OCI-LY3 (cell line): Measurements from ENCODE around the gene C2CD4A.

ENCODE experiments used
- H2AFZ ChIP-seq: fragments of 200-600, 300-600 bp; shearing (Covaris generic); 2 replicates; pipeline ENCODE4 v1.6.0; 2014; ENCODE audit warnings: antibody characterized with exemption, low read depth, low read length
- H3K27ac ChIP-seq: fragments of 200-600, 300-600 bp; sonication (generic); 2 replicates; pipeline ENCODE4 v1.5.1; 2014; ENCODE audit warnings: mild to moderate bottlenecking, low read length, moderate library complexity, mixed read lengths
- H3K27me3 ChIP-seq: fragments of 200-600, 300-600 bp; sonication (generic); 2 replicates; pipeline ENCODE4 v1.6.1; 2014; ENCODE audit warnings: low read depth, low read length, mixed read lengths
- H3K36me3 ChIP-seq: fragments of 200-600, 300-600 bp; sonication (generic); replicated peaks from 2 replicates; pipeline ENCODE3; 2014; ENCODE audit warnings: low read depth, low read length, mixed read lengths
- H3K4me1 ChIP-seq: fragments of 300-600, 200-600 bp; sonication (generic); 2 replicates; pipeline ENCODE4 v1.6.1; 2014; ENCODE audit warnings: low read length, mixed read lengths
- H3K4me2 ChIP-seq: fragments of 200-600, 300-600 bp; sonication (generic); 2 replicates; pipeline ENCODE4 v1.6.1; 2014; ENCODE audit warnings: low read length, mixed read lengths
- H3K4me3 ChIP-seq: fragments of 300-600, 200-600 bp; sonication (generic); 2 replicates; pipeline ENCODE4 v1.5.1; 2014; ENCODE audit warnings: antibody characterized with exemption, mild to moderate bottlenecking, low read length, moderate library complexity
- H3K79me2 ChIP-seq: fragments of 300-600, 200-600 bp; shearing (Covaris generic); 2 replicates; pipeline ENCODE4 v1.6.1; 2014; ENCODE audit warnings: mild to moderate bottlenecking, low read length, mixed read lengths
- H3K9ac ChIP-seq: fragments of 300-600, 200-600 bp; shearing (Covaris generic); 2 replicates; pipeline ENCODE4 v1.6.0; 2014; ENCODE audit warnings: mild to moderate bottlenecking, low read length, moderate library complexity
- H3K9me3 ChIP-seq: fragments of 200-600, 300-600 bp; shearing (Covaris generic); 2 replicates; pipeline ENCODE4 v1.6.1; 2014; ENCODE audit warnings: low read length, mixed read lengths; ENCODE audit not compliant: insufficient read depth
- H4K20me1 ChIP-seq: fragments of 200-600, 300-600 bp; sonication (generic); 2 replicates; pipeline ENCODE4 v1.6.1; 2016; ENCODE audit warnings: low read length, mixed read lengths; ENCODE audit not compliant: insufficient read depth
- CTCF ChIP-seq: fragments of 200-600, 300-600 bp; sonication (generic); IDR thresholded peaks from 2 replicates; pipeline ENCODE4 v1.5.1; 2014; ENCODE audit warnings: antibody characterized with exemption, low read length, low read depth
- EZH2phosphoT487 ChIP-seq: fragments of 200-600 bp; shearing (Covaris generic); IDR thresholded peaks from 2 replicates; pipeline ENCODE4 v1.6.1; 2018; ENCODE audit warnings: antibody characterized with exemption, mixed run types, low read depth

The C2CD4A gene

GRCh38 chr15:62066663-62067447 lies at the start of gene C2CD4A:
TSS of gene C2CD4A (plus strand) at chr15:62066977. CDS start at chr15:62067614, 637 bp downstream.
- H2AFZ ChIP-seq = peak within 1 kb of the TSS; percentile 48; the same call in 1 of the 2 replicates

GRCh38 chr15:62020576-62021160 lies 46.1 kb upstream of the C2CD4A start:
- TF ChIP-seq CTCF (no peak), EZH2phosphoT487 (no peak)
- peaks cover 50% of the 10 kb centered on the region for H3K36me3 ChIP-seq
- H3K4me1 ChIP-seq = no peaks in the 10 kb centered on the region
- no peaks in the 10 kb centered on the region for H3K27me3 ChIP-seq
- no peak overlapping the region for H3K27ac ChIP-seq
- H3K4me3 ChIP-seq = no peak overlapping the region
- no peaks in the 10 kb centered on the region for H3K9me3 ChIP-seq
- no peaks in the 10 kb centered on the region for H4K20me1 ChIP-seq
- H3K4me2 ChIP-seq = no peak overlapping the region
- no peak overlapping the region for H2AFZ ChIP-seq
- no peak overlapping the region for H3K9ac ChIP-seq
- no peaks in the 10 kb centered on the region for H3K79me2 ChIP-seq

More at GRCh38 chr15:62066663-62067447, at the start of gene C2CD4A:
- H3K27me3 ChIP-seq = peaks cover 10% of the 10 kb centered on the region; the same call in 1 of the 2 replicates
- no peaks in the 10 kb centered on the region for H3K36me3 ChIP-seq
- no peak for TF ChIP-seq EZH2phosphoT487
- TF ChIP-seq CTCF = no peak
- H3K4me2 ChIP-seq = peak within 1 kb of the TSS; percentile 86
- H3K9ac ChIP-seq = peak within 1 kb of the TSS; percentile 28; the same call in 1 of the 2 replicates
- peak within 1 kb of the TSS; percentile 72 for H3K4me3 ChIP-seq
- no peak within 1 kb of the TSS for H3K27ac ChIP-seq
- H3K4me1 ChIP-seq = peaks cover 24% of the 10 kb centered on the region
- H4K20me1 ChIP-seq = no peaks in the 10 kb centered on the region
- no peaks in the 10 kb centered on the region for H3K9me3 ChIP-seq
- no peaks in the 10 kb centered on the region for H3K79me2 ChIP-seq

GRCh38 chr15:62021991-62022600 lies 44.7 kb upstream of the C2CD4A start:
- Histone ChIP-seq H3K27ac (no peak overlapping the region), H3K79me2 (peaks cover 5% of the 10 kb centered on the region; the same call in 1 of the 2 replicates), H2AFZ (no peak overlapping the region), H3K4me3 (no peak overlapping the region), H3K9ac (no peak overlapping the region), H3K27me3 (no peaks in the 10 kb centered on the region), H3K4me1 (peaks cover 13% of the 10 kb centered on the region), H4K20me1 (no peaks in the 10 kb centered on the region), H3K36me3 (peaks cover 60% of the 10 kb centered on the region), H3K4me2 (no peak overlapping the region), H3K9me3 (no peaks in the 10 kb centered on the region)
- TF ChIP-seq EZH2phosphoT487 (no peak), CTCF (peak; percentile 35)
